SH-SY5Y (cell line): ENCODE measurements around the gene TNS3.

ENCODE experiments used
- GATA2 ChIP-seq: IDR thresholded peaks from 2 replicates; pipeline ENCODE4 v1.6.1; 2011; ENCODE audit warnings: mild to moderate bottlenecking, low read depth, low read length
- GATA3 ChIP-seq: IDR thresholded peaks from 2 replicates; pipeline ENCODE4 v1.6.1; 2011; ENCODE audit warnings: low read depth, mild to moderate bottlenecking, low read length, moderate library complexity

- no peak for TF ChIP-seq GATA2
- TF ChIP-seq GATA3: no peak
These were observed 110.6 kb downstream of the TNS3 start for GRCh38 chr7:47471358-47471703.
